Hindlimb muscle (tissue), 1 donor: ENCODE results near the gene TEX44. TPM values are rescaled to one million over a fixed set of nuclear protein-coding genes. Genes with fewer than 3 reads are reported as not detected.

Source experiments
- DNase-seq: peaks from one replicate; pipeline ENCODE4 v3.0.0-alpha.2; 2013
- polyA plus RNA-seq: library from polyadenylated mRNA; unstranded; fragments of 120-200 nt; gene quantifications from one replicate; pipeline ENCODE4 v1.2.1, GENCODE V29; 2013; ENCODE audit not compliant: insufficient read length

The TEX44 gene
- polyA plus RNA-seq, 1 donor: not detected

DNA sequence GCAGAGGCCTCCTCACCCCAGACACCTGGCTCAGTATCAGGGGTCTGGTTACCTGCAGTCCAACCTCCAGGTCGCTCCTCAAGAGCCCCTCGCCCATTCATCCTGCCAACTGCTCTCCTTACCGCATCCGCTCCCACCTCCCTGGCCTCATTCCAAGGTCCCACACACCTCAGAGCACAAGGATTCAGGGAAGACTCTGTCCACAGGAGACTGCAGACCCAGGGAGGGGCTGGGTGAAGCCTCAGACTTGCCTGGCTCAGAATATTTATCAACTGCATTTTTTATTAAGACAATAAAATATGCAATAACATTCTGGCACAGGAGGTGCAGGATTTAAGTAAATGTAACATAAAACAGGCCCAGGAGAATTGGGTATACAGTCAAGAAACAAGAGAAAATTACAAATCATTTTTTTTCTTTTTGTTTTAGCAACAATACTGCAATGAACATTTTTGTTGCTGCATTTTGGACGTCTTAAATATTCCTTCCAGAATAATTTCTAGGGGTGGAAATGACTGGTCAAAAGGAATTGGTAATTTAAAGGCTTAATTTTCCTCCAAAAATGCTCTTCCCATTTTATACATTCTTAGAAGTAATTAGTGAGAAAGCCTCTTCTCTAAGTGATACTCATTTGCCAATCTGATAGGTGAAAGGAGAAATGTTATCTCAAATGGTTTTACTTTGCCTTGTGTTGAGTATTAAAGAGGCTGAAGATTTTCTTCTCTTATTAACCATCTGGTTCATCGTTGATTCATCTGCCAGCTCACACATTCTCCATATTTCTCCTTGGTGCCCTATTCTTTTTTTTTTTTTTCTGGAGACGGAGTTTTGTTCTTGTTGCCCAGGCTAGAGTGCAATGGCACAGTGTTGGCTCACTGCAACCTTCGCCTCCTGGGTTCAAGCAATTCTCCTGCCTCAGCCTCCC lies 42.5 kb downstream of the TEX44 start:
- DNase-seq: no peak

GRCh38 chr2:231640241-231640640 lies 47.6 kb downstream of the TEX44 start:
- no peak for DNase-seq

- peak; percentile 76 for DNase-seq
Observed at GRCh38 chr2:231640641-231641111, 48.0 kb downstream of the TEX44 start.

DNA sequence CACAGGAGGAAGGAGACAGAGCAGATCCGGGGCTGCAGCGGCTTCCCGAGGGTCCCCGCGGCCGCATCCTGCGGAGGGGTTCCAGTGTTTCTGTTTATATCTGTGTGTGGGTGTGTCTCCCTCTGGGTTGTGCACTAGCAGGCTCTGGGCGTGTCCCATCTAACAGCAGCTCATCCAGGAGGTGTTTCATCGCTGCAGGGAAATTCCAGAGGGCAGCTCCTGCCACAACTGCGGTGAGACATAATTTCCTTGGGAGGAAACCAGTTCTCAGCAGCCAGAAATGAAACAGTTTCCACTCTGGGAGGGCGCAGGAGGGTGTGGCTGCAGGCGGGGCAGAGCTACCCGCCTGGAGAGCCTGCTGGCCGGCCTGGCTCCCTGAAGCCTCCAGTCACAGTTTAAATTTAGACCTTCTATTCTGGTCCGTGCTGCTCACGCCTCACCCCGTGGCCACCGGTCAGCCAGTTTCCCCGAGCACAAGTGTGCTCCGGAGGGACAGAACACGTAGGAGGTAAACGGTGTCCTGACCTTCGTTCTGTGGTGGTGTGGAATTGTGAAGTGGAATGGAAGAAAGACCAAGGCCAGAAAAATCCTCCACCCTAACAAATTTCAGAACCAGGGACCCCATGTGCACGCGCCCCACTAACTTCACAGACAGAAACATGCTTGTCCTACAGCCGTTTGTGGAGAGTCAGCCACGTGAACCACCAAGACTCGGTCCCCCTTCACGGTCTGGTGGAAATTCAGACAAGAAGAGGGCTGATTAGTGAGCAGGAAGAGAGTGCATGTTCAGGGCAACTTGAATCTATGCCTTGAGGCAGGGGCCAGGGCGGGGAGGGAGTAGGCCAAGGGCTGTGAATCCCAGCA lies 50.2 kb downstream of the TEX44 start:
- DNase-seq: peak; percentile 91

GRCh38 chr2:231643495-231643888 lies 50.8 kb downstream of the TEX44 start:
- DNase-seq: no peak

Other genes starting within 250 kb of the TEX44 start
- 0.68 TPM for gene B3GNT7, start 197.2 kb upstream of the TEX44 start, polyA plus RNA-seq
- 613 TPM for gene NCL, start 128.4 kb upstream of the TEX44 start, polyA plus RNA-seq
- gene NMUR1, start 62.4 kb upstream of the TEX44 start, polyA plus RNA-seq: 0.37 TPM
- gene PTMA, start 115.7 kb downstream of the TEX44 start, polyA plus RNA-seq: 558 TPM
- gene PDE6D, start 188.4 kb downstream of the TEX44 start, polyA plus RNA-seq: 16.1 TPM
- 39.0 TPM for gene COPS7B, start 193.6 kb downstream of the TEX44 start, polyA plus RNA-seq